Mesenteric fat pad (tissue), 1 donor: ENCODE data around the gene FBXO41. TPM values are rescaled to one million over a fixed set of nuclear protein-coding genes. Genes with fewer than 3 reads are reported as not detected.
A peak's percentile ranks its signal among the peaks of the same experiment; 100 is the strongest.

Experiments used
- DNase-seq: peaks from one replicate; pipeline ENCODE4 v3.0.0-alpha.2; 2020; ENCODE audit warnings: low spot score
- total RNA-seq: library from RNA; stranded (reverse); fragmentation: NEBNext Ultra II Directional; extraction: Animal tissue kit (Norgen Biotek cat#: 25700); gene quantifications from one replicate; pipeline ENCODE4 v1.2.1, GENCODE V29; 2021
- donor health status: DM: yes; HTN: yes; CAD: no.

The FBXO41 gene
- total RNA-seq, 1 donor from 2014 or later = 1.7 TPM

DNA sequence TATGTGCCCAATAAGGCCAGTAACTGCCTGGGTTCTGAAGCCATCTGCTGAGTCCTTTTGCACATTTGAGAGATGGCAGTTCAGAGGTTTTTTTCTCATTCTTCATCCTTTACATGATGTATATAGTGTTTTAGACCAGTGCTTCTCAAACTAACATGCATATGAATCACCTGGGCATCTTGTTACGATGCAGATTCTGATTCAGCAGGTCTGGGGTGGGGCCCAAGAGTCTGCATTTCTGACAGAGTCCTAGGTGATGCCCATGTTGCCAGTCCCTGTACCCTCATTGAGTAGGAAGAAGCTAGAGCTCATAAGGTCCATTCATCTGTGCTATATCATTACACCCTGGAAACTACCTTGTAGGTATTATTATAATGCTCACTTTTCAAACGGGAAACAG lies 66.5 kb downstream of the FBXO41 start:
- DNase-seq = no peak

DNA sequence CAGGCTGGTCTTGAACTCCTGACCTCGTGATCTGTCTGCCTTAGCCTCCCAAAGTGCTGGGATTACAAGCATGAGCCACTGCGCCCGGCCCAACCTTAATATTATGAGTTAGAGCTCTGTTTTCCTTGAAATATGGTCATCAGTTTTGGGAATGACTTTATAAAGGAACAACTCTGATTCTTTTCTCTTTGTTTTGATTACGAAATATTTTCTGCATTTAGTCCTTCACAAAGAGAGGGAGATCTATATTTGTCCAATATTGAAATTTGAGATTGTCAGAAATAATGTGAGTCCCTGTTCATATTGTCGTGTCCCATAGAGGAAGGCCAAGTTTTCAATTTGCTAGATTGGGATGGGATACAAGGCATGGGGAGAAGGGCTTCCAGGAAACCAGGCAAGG lies 67.1 kb downstream of the FBXO41 start:
- DNase-seq = no peak

- no peak for DNase-seq
Observed at GRCh38 chr2:73215254-73215653, 69.0 kb downstream of the FBXO41 start.

DNA sequence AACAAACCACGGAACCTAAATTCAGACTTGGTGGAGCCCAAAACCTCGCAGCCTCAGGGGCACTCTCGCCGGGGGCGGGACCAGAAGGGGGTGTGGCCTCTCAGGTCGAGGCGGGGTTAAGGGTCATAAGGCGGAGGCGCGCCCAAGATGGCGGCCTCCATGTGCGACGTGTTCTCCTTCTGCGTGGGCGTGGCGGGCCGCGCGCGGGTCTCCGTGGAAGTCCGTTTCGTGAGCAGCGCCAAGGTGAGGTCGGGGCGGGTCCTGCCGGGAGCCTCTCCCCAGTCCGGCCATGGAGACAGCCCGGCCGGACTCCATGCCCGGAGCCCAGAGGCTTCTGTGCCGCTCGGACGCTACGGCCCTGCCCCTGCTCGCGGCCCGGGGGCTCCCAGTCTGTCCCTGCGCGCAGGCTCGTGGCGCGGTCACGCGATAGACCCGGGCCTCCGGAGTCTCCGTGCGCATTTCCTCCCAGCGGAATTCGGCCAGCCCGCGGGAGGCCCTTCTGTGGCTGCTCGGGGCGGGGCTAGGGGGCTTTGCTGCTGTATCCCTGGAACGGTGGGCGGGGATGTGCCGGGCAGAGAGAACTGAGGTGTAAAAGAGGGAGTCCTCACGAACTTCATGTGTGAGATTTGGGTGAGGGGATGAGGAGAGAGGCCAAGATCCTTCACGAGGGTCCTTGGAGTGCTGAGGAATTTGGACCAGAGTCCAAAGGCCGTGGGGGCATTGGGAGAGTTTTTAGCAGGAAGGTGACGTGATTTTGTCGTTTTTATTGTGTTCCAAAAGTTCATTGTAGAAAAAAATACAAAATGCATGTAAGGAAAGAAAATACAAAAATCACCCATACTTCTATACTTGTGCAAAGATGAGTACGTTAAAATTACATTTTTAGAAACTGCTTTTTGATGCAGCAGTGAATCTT lies 69.9 kb downstream of the FBXO41 start, which contains the start of gene SMYD5:
TSS of gene SMYD5 (plus strand) at position 126 of the 916 bp plus-strand sequence. CDS start at position 148, 22 bp downstream.
- peak; percentile 96 for DNase-seq

DNA sequence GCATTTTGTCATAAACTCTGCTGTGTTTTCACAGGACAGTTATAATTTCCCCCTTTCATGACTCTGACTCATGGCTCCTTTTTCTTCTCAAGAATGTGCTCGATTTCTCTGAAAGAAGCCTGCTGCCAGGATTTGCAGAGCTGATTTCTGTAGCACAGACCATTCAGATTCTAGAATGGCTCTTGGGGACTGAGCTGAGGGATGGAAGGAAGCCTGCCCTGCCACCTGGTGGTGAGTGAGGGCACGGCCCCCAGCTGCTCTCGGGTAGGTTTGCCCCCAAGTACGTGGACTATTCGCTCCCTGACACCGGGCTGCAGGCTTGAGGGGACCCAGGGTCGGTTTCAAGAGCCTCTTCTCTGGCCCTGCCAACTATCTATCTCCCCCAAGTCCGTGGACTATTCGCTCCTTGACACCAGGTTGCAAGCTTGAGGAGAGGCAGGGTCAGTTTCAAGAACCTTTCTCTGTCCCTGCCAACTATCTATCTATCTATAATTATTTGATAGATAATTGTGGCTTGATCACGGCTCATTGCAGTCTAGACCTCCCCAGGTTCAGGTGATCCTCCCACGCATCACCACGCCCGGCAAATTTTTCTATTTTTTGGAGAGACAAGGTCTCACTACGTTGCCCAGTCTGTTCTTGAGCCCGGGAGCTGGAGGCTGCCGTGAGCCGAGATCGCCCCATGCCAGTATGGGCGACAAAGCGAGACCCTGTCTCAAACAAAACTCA lies 71.7 kb downstream of the FBXO41 start:
- no peak for DNase-seq

- no peak for DNase-seq
Observed at GRCh38 chr2:73212098-73212447, 72.2 kb downstream of the FBXO41 start.

- DNase-seq = no peak
Observed at GRCh38 chr2:73210696-73211095, 73.6 kb downstream of the FBXO41 start.

GRCh38 chr2:73210019-73210418 lies 74.3 kb downstream of the FBXO41 start:
- DNase-seq = no peak

DNA sequence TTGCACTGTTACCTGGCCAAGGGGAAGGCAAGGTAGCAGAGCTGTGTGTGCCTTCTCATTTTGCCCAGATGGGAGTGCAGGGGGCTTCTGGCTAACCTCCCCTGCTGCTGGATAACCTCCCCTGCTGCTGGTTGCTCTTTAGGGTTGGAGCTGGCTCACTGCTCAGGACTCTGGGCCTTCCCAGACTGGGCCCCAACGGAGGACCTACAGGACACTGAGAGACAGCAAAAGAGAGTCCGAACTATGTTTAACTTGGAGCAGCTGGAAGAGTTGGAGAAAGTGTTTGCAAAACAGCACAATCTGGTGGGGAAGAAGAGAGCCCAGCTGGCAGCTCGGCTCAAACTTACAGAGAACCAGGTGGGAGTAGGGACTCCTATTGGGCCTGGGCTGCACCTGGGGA lies 76.0 kb downstream of the FBXO41 start:
- DNase-seq = no peak

- no peak for DNase-seq
Observed at GRCh38 chr2:73205611-73206010, 78.7 kb downstream of the FBXO41 start.

Other genes starting within 250 kb of the FBXO41 start
- 11.7 TPM for gene SFXN5, start 212.8 kb downstream of the FBXO41 start, total RNA-seq
- 28.1 TPM for gene RAB11FIP5, start 171.5 kb downstream of the FBXO41 start, total RNA-seq
- gene NOTO, start 81.9 kb downstream of the FBXO41 start, total RNA-seq = not detected
- 25.1 TPM for gene SMYD5, start 70.2 kb downstream of the FBXO41 start, total RNA-seq
- gene PRADC1, start 51.2 kb downstream of the FBXO41 start, total RNA-seq = 31.1 TPM
- gene CCT7, start 50.2 kb downstream of the FBXO41 start, total RNA-seq = 190 TPM
- gene EGR4, start 9.1 kb upstream of the FBXO41 start, total RNA-seq = not detected
- gene ALMS1, start 101.4 kb upstream of the FBXO41 start, total RNA-seq = 12.2 TPM